ENCODE data around the gene TMEM145. TPM values are rescaled to one million over a fixed set of nuclear protein-coding genes. Genes with fewer than 3 reads are reported as not detected.
A peak's percentile ranks its signal among the peaks of the same experiment; 100 is the strongest.

The TMEM145 gene
- total RNA-seq, 1 donor from 2014 or later: 3.9 TPM

- Mint-ChIP-seq H3K27ac (ENCODE audit: unreplicated experiment) (peak overlapping the region; percentile 89), H3K36me3 (ENCODE audit: low read depth, unreplicated experiment) (peaks cover 22% of the 10 kb centered on the region)
These were observed 34.5 kb upstream of the TMEM145 start for GRCh38 chr19:42278452-42279154.

DNA sequence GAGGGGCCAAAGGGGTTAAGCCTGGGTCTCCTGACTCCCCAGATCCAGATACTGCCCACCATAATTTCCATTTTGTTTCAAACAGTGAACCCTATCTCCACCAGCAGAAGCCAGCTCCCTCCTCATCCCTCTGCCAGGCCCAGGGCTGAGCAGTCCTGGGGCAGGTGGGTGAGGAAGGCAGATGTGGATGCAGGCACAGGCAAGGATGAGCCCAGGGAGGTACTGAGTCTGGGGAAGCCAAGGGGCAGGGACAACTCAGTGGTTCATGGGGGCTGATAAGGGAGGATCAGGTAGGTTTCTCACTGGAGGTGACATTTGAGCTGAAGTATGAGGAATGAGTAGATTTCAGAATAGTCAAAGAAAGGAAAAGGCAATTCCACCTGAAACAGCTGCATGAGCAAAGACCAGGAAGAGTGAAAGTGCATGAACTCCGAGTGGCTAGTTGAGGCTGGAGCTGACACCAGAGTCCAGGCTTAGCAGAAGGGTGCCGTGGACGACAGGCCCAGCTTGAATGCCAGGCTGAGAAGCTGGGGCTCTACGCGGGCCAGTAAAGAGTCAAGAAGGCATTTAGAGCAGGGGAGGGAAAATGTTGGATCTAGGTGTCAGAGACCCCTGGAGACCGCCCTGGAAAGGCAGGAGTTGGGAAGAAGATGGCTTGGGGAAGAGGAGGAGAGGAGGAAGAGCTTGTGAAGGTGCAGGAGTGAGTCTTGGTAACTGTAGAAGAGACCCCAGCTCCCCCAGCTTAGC is 33.8 kb upstream of the TMEM145 start:
- no peak for TF ChIP-seq CTCF (IDR thresholded peaks at IDR 0.05; ENCODE audit: unreplicated experiment)
- Mint-ChIP-seq H3K4me3 (ENCODE audit: unreplicated experiment) (peak overlapping the region; percentile 94), H3K36me3 (ENCODE audit: low read depth, unreplicated experiment) (peaks cover 22% of the 10 kb centered on the region), H3K4me1 (ENCODE audit: unreplicated experiment) (peaks cover 38% of the 10 kb centered on the region), H3K27ac (ENCODE audit: unreplicated experiment) (peak overlapping the region; percentile 89), H3K27me3 (ENCODE audit: unreplicated experiment) (peaks cover 9% of the 10 kb centered on the region), H3K9me3 (ENCODE audit: unreplicated experiment) (no peaks in the 10 kb centered on the region)
- no peak for DNase-seq (ENCODE audit: low spot score)

More at GRCh38 chr19:42278452-42279154, 34.5 kb upstream of the TMEM145 start:
- no peak for TF ChIP-seq CTCF (IDR thresholded peaks at IDR 0.05; ENCODE audit: unreplicated experiment)
- peaks cover 9% of the 10 kb centered on the region for H3K27me3 Mint-ChIP-seq (ENCODE audit: unreplicated experiment)
- no peaks in the 10 kb centered on the region for H3K9me3 Mint-ChIP-seq (ENCODE audit: unreplicated experiment)
- DNase-seq (ENCODE audit: low spot score): no peak
- peak overlapping the region; percentile 94 for H3K4me3 Mint-ChIP-seq (ENCODE audit: unreplicated experiment)
- H3K4me1 Mint-ChIP-seq (ENCODE audit: unreplicated experiment): peaks cover 38% of the 10 kb centered on the region

DNA sequence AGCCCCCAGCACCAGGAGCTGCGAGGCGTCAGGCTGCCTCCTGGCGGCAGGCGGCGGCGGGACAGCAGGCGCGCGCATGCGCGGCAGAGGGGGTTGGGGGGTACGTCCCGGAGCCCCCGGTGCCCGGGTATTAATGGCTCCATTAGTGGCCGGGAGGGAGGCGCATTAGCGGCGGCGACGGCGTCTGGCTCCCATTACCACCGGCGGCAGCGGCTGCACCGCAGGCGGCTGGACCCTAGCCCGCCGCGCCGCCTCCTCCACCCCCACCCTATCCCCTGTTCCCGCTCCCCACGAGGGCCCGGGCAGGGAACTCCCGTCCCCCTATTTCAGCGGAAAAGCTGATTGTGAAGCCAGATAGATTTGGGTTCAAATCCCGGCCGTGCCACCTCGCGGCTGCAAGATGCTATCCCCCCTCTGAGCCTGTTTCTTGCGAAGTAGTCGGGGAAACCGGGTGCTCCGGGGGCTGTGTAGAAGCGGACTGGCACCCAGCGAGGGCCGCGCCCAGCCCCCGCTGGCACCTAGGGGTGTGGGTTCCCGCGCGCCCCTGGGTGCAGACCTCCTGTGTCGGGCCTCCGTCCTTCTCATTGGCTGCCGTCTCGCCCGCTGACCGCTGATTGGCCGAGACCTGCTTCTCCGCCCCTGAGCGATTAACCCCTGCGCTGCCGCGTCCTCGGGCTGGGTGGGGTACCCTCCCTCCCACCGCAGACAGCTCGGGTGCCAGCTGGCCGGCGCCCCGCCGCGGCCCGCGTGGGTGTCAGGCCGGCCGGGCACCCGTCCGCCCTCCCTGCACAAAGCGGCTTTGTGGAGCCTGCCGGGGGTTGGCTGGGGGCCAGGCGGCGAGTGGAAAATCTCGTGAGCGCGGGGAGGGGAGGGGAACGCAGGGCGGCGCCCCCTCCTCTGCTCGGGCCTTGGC is 33.0 kb upstream of the TMEM145 start:
- Mint-ChIP-seq H3K27ac (ENCODE audit: unreplicated experiment) (no peak overlapping the region), H3K9me3 (ENCODE audit: unreplicated experiment) (no peaks in the 10 kb centered on the region)
- DNase-seq (ENCODE audit: low spot score): peak; percentile 80

DNA sequence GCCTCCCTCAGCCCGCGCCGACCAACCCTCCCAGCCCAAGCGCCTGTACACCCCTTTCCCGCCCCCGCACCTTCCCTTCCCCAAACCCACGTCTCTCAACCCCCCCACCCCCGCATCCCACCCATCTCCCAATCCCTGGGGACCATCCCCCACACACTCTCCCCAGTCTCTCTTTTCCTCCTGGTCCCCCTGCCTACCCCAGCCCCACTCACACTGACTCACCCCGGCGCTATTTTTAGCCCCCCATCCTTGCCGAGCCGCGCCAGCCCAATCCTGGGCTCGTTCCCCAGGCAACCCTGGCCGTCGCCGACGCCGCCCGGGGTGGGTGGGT is 32.3 kb upstream of the TMEM145 start:
- H3K27ac Mint-ChIP-seq (ENCODE audit: unreplicated experiment): no peak overlapping the region
- H3K36me3 Mint-ChIP-seq (ENCODE audit: low read depth, unreplicated experiment): peaks cover 14% of the 10 kb centered on the region
- TF ChIP-seq CTCF (IDR thresholded peaks at IDR 0.05; ENCODE audit: unreplicated experiment): no peak
- H3K9me3 Mint-ChIP-seq (ENCODE audit: unreplicated experiment): no peaks in the 10 kb centered on the region
- peaks cover 45% of the 10 kb centered on the region for H3K4me1 Mint-ChIP-seq (ENCODE audit: unreplicated experiment)
- H3K4me3 Mint-ChIP-seq (ENCODE audit: unreplicated experiment): no peak overlapping the region
- H3K27me3 Mint-ChIP-seq (ENCODE audit: unreplicated experiment): peaks cover 10% of the 10 kb centered on the region
- DNase-seq (ENCODE audit: low spot score): no peak

More for the DNA sequence above, 33.0 kb upstream of the TMEM145 start:
- H3K36me3 Mint-ChIP-seq (ENCODE audit: low read depth, unreplicated experiment): peaks cover 15% of the 10 kb centered on the region
- H3K27me3 Mint-ChIP-seq (ENCODE audit: unreplicated experiment): peaks cover 9% of the 10 kb centered on the region
- H3K4me3 Mint-ChIP-seq (ENCODE audit: unreplicated experiment): peak overlapping the region; percentile 94
- peak; percentile 84 for TF ChIP-seq CTCF (IDR thresholded peaks at IDR 0.05; ENCODE audit: unreplicated experiment)
- H3K4me1 Mint-ChIP-seq (ENCODE audit: unreplicated experiment): peaks cover 39% of the 10 kb centered on the region

All from endothelial cell (in vitro differentiated cells).